Body of pancreas (tissue), 4 donors: Measurements from ENCODE around the gene PSMD3.

Source experiments
- CTCF ChIP-seq, 7 experiments: fragments of 450-650 bp in 4 of 7; fragments of 200-600 bp in 3 of 7; sonication (generic) in 3 of 7; IDR thresholded peaks; one replicate each; pipeline ENCODE4 v1.5.1; 2016 to 2019; ENCODE audit warnings: antibody characterized with exemption in 7 of 7
- POLR2A ChIP-seq, 3 donors: fragments of 450-650 bp; IDR thresholded peaks; one replicate each; pipeline ENCODE4 v1.6.1; 2016; ENCODE audit warnings: antibody characterized with exemption in 3 of 3, mild to moderate bottlenecking in 2 of 3

GRCh38 chr17:39970157-39970692 is 10.4 kb upstream of the PSMD3 start:
- TF ChIP-seq CTCF (IDR thresholded peaks at IDR 0.05): no peak
- TF ChIP-seq POLR2A (IDR thresholded peaks at IDR 0.05): no peak
